Ishikawa (cell line): Measurements from ENCODE around the gene ADAMTS12.

Source experiments
- CEBPB ChIP-seq: IDR thresholded peaks from 2 replicates; pipeline ENCODE4 v1.6.1; 2012
- CREB1 ChIP-seq: IDR thresholded peaks from 2 replicates; pipeline ENCODE4 v1.6.1; 2012; ENCODE audit warnings: low read depth
- EP300 ChIP-seq: IDR thresholded peaks from 2 replicates; pipeline ENCODE4 v1.6.1; 2012; ENCODE audit warnings: borderline replicate concordance
- MAX ChIP-seq: IDR thresholded peaks from 2 replicates; pipeline ENCODE4 v1.6.1; 2012
- NFIC ChIP-seq: IDR thresholded peaks from 2 replicates; pipeline ENCODE4 v1.6.1; 2012
- REST ChIP-seq: IDR thresholded peaks from 2 replicates; pipeline ENCODE4 v1.6.1; 2012; ENCODE audit warnings: low read depth, mild to moderate bottlenecking
- TEAD4 ChIP-seq: IDR thresholded peaks from 2 replicates; pipeline ENCODE4 v1.6.1; 2012
- YY1 ChIP-seq: IDR thresholded peaks from 2 replicates; pipeline ENCODE4 v1.6.1; 2012; ENCODE audit warnings: low read depth
- ZBTB7A ChIP-seq: IDR thresholded peaks from 2 replicates; pipeline ENCODE4 v1.6.1; 2012; ENCODE audit warnings: low read depth

DNA sequence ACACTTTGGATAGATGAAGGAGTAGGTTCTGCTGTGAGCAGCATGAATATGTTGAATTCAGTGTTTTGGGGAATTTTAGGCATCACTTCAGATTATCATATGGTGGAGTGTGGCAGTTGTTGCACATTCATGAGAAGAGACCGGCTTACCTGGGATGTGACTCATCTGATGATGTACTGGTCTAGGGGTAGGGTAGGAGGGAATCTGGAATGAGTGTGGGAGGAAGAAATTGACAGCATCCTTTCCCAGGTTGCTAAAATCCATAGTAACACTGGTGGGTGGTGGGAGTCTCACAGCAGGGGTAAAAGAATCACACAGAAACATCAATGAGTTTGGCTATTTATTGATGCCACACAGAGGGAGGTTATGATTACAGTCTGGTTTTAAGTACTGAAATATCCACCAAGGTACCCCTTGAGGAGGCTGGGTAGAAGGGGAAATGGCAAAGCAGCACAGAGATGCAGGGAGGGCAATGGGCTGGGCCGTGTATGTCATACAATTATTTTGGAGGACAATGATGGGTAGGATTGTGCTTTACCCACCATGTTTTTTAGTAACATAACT is 368.5 kb downstream of the ADAMTS12 start:
- TF ChIP-seq EP300 (no peak), MAX (no peak), ZBTB7A (no peak), REST (no peak), CEBPB (no peak), NFIC (no peak), CREB1 (no peak), TEAD4 (no peak), YY1 (no peak)
